ENCODE data around the gene USP25. TPM values are rescaled to one million over a fixed set of nuclear protein-coding genes. Genes with fewer than 3 reads are reported as not detected.

USP25 gene
- total RNA-seq, 1 experiment from 2014 or later, result 22.1 TPM

DNA sequence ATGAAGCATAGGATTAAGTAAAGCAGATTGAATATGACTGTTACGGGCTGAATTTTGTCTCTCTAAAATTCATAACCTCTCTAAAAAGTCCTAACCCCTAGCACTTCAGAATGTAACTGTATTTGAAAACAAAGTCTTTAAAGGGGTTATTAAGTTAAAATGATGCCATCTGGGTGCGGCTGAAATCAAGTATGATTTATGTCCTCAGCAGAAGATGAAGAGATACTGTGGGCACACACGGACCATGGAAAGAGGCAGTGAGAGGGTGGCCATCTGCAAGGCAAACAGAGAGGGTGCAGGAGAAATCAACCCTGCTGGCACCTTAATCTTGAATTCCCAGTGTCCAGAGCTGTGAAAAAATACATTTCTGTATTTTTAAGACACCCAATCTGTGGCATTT is 3.8 kb upstream of the USP25 start:
- H3K4me1 Mint-ChIP-seq (ENCODE audit: low read depth, unreplicated experiment), result peaks cover 19% of the 10 kb centered on the region
- no peaks in the 10 kb centered on the region for H3K27me3 Mint-ChIP-seq (ENCODE audit: unreplicated experiment)
- H3K4me3 Mint-ChIP-seq (ENCODE audit: low read depth, unreplicated experiment), result no peak overlapping the region
- peaks cover 7% of the 10 kb centered on the region for H3K36me3 Mint-ChIP-seq (ENCODE audit: insufficient read depth, unreplicated experiment)
- peaks cover 6% of the 10 kb centered on the region for H3K9me3 Mint-ChIP-seq (ENCODE audit: low read depth, unreplicated experiment)
- TF ChIP-seq, protein P1, sequence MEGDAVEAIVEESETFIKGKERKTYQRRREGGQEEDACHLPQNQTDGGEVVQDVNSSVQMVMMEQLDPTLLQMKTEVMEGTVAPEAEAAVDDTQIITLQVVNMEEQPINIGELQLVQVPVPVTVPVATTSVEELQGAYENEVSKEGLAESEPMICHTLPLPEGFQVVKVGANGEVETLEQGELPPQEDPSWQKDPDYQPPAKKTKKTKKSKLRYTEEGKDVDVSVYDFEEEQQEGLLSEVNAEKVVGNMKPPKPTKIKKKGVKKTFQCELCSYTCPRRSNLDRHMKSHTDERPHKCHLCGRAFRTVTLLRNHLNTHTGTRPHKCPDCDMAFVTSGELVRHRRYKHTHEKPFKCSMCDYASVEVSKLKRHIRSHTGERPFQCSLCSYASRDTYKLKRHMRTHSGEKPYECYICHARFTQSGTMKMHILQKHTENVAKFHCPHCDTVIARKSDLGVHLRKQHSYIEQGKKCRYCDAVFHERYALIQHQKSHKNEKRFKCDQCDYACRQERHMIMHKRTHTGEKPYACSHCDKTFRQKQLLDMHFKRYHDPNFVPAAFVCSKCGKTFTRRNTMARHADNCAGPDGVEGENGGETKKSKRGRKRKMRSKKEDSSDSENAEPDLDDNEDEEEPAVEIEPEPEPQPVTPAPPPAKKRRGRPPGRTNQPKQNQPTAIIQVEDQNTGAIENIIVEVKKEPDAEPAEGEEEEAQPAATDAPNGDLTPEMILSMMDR (IDR thresholded peaks at IDR 0.05; ENCODE audit: unreplicated experiment), result no peak
- BruUV-seq (replicated peaks), result no TSS peak
- intact Hi-C loops (cut with micrococcal nuclease; ENCODE audit: unreplicated experiment), result no loop called here
- H3K27ac Mint-ChIP-seq (ENCODE audit: unreplicated experiment), result no peak overlapping the region
- CTCF ChIA-PET, result no interaction called here
- no peak for DNase-seq

DNA sequence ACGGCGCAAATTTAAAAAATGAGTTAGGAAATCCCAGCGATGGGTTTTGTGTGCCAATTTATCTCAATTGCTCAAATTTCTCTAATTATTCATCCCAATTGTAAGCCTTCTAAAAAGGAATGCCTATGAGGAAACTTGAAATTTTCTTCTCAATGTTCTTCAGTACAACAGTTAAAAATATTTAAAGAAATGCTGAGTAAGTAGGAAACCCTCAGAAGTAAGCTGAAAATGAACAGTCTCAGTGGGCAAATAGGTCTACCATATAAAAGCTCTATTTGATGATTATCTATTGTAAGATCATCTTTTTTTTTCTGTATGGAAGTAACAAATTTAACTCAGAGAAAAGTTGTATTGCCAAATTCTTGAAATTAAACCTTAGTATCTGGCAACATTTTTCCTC is 1.7 kb upstream of the USP25 start:
- intact Hi-C loops (cut with micrococcal nuclease; ENCODE audit: unreplicated experiment), result no loop called here
- Mint-ChIP-seq H3K4me3 (ENCODE audit: low read depth, unreplicated experiment) (no peak overlapping the region), H3K36me3 (ENCODE audit: insufficient read depth, unreplicated experiment) (peaks cover 11% of the 10 kb centered on the region), H3K9me3 (ENCODE audit: low read depth, unreplicated experiment) (no peaks in the 10 kb centered on the region), H3K27me3 (ENCODE audit: unreplicated experiment) (no peaks in the 10 kb centered on the region), H3K27ac (ENCODE audit: unreplicated experiment) (no peak overlapping the region), H3K4me1 (ENCODE audit: low read depth, unreplicated experiment) (peaks cover 7% of the 10 kb centered on the region)
- no peak for DNase-seq
- CTCF ChIA-PET, result no interaction called here
- BruUV-seq (replicated peaks), result no TSS peak
- TF ChIP-seq, protein P1 (IDR thresholded peaks at IDR 0.05; ENCODE audit: unreplicated experiment), result no peak

DNA sequence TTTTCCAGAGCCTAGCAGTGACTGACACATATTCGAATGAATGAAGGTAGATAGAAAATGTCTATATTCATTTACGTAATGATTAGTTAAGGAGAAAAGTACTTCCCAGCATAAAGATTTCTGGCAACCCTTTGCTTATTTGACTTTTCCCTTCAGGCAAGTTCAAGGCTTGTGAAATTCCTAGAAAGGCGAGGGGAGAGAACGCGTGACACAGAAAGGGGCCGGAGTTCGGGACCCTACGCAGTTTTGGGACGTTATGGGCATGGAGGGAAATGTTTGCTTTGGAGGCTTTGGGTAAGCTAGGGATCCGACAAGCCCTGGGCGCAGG is 472 bp upstream of the USP25 start:
- CTCF ChIA-PET, result no interaction called here
- peak overlapping the region; percentile 77 for H3K4me3 Mint-ChIP-seq (ENCODE audit: low read depth, unreplicated experiment)
- intact Hi-C loops (cut with micrococcal nuclease; ENCODE audit: unreplicated experiment), result no loop called here
- TF ChIP-seq, protein P1 (IDR thresholded peaks at IDR 0.05; ENCODE audit: unreplicated experiment), result no peak
- H3K36me3 Mint-ChIP-seq (ENCODE audit: insufficient read depth, unreplicated experiment), result peaks cover 11% of the 10 kb centered on the region
- no peaks in the 10 kb centered on the region for H3K9me3 Mint-ChIP-seq (ENCODE audit: low read depth, unreplicated experiment)
- DNase-seq, result no peak
- no TSS peak for BruUV-seq (replicated peaks)
- peaks cover 7% of the 10 kb centered on the region for H3K4me1 Mint-ChIP-seq (ENCODE audit: low read depth, unreplicated experiment)
- H3K27me3 Mint-ChIP-seq (ENCODE audit: unreplicated experiment), result no peaks in the 10 kb centered on the region
- H3K27ac Mint-ChIP-seq (ENCODE audit: unreplicated experiment), result peak overlapping the region; percentile 39

DNA sequence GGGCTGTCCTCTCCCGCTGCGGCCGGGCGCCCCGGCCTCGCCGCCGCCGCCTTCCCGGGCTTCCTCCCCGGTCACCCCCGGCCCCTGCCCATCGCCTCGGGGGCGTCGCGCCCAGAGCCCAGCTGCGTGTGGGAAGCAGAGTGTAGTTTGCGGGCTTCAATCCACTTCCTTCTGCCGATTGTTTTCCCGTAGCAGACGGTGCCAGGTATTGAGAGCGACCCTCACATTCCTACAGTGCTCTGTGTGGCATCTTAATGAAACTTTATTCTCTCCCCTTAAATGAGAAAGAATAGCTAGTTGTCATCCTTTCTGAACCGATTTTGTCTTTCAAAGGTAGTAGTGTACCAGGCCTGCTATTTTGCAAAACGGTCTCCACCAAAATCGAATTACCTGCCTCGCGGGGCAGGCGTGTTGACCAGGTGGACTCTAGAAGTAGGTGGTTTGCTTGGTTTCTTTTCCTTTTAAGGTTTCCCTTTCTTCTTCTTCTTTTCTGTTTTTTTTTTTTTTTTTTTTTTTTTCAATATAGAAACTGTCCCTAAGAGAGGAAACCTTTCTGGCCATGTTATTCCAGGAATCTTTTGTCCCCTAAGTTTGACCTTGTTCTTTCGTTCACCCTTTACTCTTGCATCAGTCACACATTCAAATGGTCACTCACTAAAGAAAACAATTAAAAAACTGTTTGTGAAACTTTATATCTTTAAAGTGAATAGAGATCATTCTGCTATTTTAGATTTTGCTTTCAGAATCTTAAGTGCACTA is 881 bp downstream of the USP25 start:
- TF ChIP-seq, protein P1 (IDR thresholded peaks at IDR 0.05; ENCODE audit: unreplicated experiment), result no peak
- Mint-ChIP-seq H3K9me3 (ENCODE audit: low read depth, unreplicated experiment) (no peaks in the 10 kb centered on the region), H3K36me3 (ENCODE audit: insufficient read depth, unreplicated experiment) (peaks cover 11% of the 10 kb centered on the region), H3K4me3 (ENCODE audit: low read depth, unreplicated experiment) (peak overlapping the region; percentile 77), H3K27me3 (ENCODE audit: unreplicated experiment) (no peaks in the 10 kb centered on the region), H3K27ac (ENCODE audit: unreplicated experiment) (peak overlapping the region; percentile 77), H3K4me1 (ENCODE audit: low read depth, unreplicated experiment) (peaks cover 11% of the 10 kb centered on the region)
- TSS peak; percentile 46 for BruUV-seq (replicated peaks)
- intact Hi-C loops (cut with micrococcal nuclease; ENCODE audit: unreplicated experiment), result loop anchor here (5.0 to 10.0 kb wide), 3 partner anchors 67 to 116 kb away; no protein-coding TSS in a partner anchor
- CTCF ChIA-PET, result no interaction called here
- DNase-seq, result no peak
